DOHH2 (cell line): Measurements from ENCODE around the gene SLC25A43.

ENCODE experiments used
- CTCF ChIP-seq: fragments of 200-600 bp; sonication (generic); IDR thresholded peaks from one replicate; pipeline ENCODE4 v1.5.1; 2014; ENCODE audit warnings: antibody characterized with exemption, mild to moderate bottlenecking, low read depth, low read length; ENCODE audit not compliant: poor library complexity, severe bottlenecking
- EZH2phosphoT487 ChIP-seq: fragments of 200-600 bp; sonication (generic); IDR thresholded peaks from 2 replicates; pipeline ENCODE4 v1.6.1; 2017; ENCODE audit warnings: borderline replicate concordance, mild to moderate bottlenecking, antibody characterized with exemption, low read length, moderate library complexity, mixed read lengths

GRCh38 chrX:119468551-119469312 is 69.6 kb downstream of the SLC25A43 start:
- peak; percentile 54 for TF ChIP-seq CTCF
- TF ChIP-seq EZH2phosphoT487, result no peak
